ENCODE measurements around the gene AQP1. TPM values are rescaled to one million over a fixed set of nuclear protein-coding genes. Genes with fewer than 3 reads are reported as not detected.

The AQP1 gene
- total and polyA plus RNA-seq, 3 donors from 2014 or later = 15.2 to 55.8 (median 28.1) TPM

GRCh38 chr7:30901856-30902255, 9.8 kb upstream of the AQP1 start:
- intact Hi-C loops (cut with DNase I; ENCODE audit: low total_unique reads) = no loop called here
- TF ChIP-seq, protein P1, sequence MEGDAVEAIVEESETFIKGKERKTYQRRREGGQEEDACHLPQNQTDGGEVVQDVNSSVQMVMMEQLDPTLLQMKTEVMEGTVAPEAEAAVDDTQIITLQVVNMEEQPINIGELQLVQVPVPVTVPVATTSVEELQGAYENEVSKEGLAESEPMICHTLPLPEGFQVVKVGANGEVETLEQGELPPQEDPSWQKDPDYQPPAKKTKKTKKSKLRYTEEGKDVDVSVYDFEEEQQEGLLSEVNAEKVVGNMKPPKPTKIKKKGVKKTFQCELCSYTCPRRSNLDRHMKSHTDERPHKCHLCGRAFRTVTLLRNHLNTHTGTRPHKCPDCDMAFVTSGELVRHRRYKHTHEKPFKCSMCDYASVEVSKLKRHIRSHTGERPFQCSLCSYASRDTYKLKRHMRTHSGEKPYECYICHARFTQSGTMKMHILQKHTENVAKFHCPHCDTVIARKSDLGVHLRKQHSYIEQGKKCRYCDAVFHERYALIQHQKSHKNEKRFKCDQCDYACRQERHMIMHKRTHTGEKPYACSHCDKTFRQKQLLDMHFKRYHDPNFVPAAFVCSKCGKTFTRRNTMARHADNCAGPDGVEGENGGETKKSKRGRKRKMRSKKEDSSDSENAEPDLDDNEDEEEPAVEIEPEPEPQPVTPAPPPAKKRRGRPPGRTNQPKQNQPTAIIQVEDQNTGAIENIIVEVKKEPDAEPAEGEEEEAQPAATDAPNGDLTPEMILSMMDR (IDR thresholded peaks at IDR 0.05) = no peak
- TF ChIP-seq POLR2A (IDR thresholded peaks at IDR 0.05) = no peak
- H3K36me3 ChIP-seq (ENCODE audit: low read depth, missing control alignments) = no peaks in the 10 kb centered on the region
- no peaks in the 10 kb centered on the region for H3K9me3 ChIP-seq
- WGBS, 2 donors = 75 to 93% methylated on average over 2 of the region's 2 CpGs
- H3K27me3 ChIP-seq = no peaks in the 10 kb centered on the region
- H3K4me1 ChIP-seq = peaks cover 31% of the 10 kb centered on the region
- no peak overlapping the region for H3K4me3 ChIP-seq
- DNase-seq = no peak
- no peak overlapping the region for H3K27ac ChIP-seq

DNA sequence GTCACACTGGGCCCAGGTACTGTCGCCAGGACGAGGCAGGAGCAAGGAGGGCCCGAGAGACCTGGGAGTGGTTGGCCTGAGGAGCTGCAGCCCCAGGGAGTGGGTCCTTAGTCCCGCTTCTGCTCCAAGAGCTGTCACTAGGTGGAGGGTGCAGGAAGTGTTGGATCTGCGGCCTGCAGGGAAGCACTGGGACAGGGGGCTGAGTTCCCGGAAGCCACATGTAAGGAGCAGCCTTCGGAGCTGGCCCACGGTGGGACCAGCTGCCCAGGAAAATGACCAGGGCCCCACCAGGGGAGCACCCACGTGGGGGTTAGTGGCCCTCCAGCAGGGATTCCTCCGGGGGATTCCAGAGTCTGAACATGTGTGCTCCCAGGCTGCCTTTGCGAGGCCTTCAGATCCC, 9.2 kb upstream of the AQP1 start:
- TF ChIP-seq, protein P1 (IDR thresholded peaks at IDR 0.05) = no peak
- no peak for TF ChIP-seq POLR2A (IDR thresholded peaks at IDR 0.05)
- no peak overlapping the region for H3K4me3 ChIP-seq
- H3K27ac ChIP-seq = no peak overlapping the region
- no peak for DNase-seq
- H3K4me1 ChIP-seq = peaks cover 26% of the 10 kb centered on the region
- H3K9me3 ChIP-seq = no peaks in the 10 kb centered on the region
- H3K36me3 ChIP-seq (ENCODE audit: low read depth, missing control alignments) = no peaks in the 10 kb centered on the region
- intact Hi-C loops (cut with DNase I; ENCODE audit: low total_unique reads) = no loop called here
- no peaks in the 10 kb centered on the region for H3K27me3 ChIP-seq
- 93 to 100% methylated on average over 8 to 11 of the region's 11 CpGs for WGBS, 2 donors

GRCh38 chr7:30903146-30903545, 8.5 kb upstream of the AQP1 start:
- no peak for DNase-seq
- H3K9me3 ChIP-seq = no peaks in the 10 kb centered on the region
- H3K36me3 ChIP-seq (ENCODE audit: low read depth, missing control alignments) = no peaks in the 10 kb centered on the region
- H3K27me3 ChIP-seq = no peaks in the 10 kb centered on the region
- H3K4me3 ChIP-seq = no peak overlapping the region
- 80 to 95% methylated on average over 5 to 8 of the region's 8 CpGs for WGBS, 2 donors
- intact Hi-C loops (cut with DNase I; ENCODE audit: low total_unique reads) = no loop called here
- peaks cover 19% of the 10 kb centered on the region for H3K4me1 ChIP-seq
- TF ChIP-seq, protein P1 (IDR thresholded peaks at IDR 0.05) = no peak
- no peak for TF ChIP-seq POLR2A (IDR thresholded peaks at IDR 0.05)
- H3K27ac ChIP-seq = no peak overlapping the region

DNA sequence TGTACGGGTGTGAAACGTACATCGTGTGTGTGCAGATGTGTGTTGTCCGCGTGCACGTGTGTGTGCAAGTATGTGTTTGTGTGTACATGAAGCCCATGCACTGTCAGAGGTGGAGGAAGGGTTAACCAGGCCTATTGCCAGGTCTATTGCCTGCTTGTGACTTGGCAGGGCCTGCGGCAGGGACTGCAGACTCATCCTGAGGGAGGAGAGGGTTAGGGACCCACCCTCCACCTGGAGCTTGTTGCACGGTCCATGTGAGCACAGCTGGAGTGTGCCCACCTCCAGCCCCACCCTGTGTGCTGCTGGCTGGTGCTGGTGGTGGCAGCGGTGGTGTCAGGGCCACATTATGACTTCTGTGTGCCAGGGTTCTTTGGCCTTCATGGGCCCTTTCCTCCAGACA, 7.1 kb upstream of the AQP1 start:
- intact Hi-C loops (cut with DNase I; ENCODE audit: low total_unique reads) = no loop called here
- Histone ChIP-seq H3K27ac (no peak overlapping the region), H3K9me3 (no peaks in the 10 kb centered on the region), H3K4me1 (peaks cover 11% of the 10 kb centered on the region), H3K27me3 (no peaks in the 10 kb centered on the region), H3K36me3 (ENCODE audit: low read depth, missing control alignments) (no peaks in the 10 kb centered on the region), H3K4me3 (no peak overlapping the region)
- 85 to 93% methylated on average over 9 of the region's 9 CpGs for WGBS, 2 donors
- TF ChIP-seq, protein P1 (IDR thresholded peaks at IDR 0.05) = no peak
- no peak for TF ChIP-seq POLR2A (IDR thresholded peaks at IDR 0.05)
- no peak for DNase-seq

Measured in testis (tissue), 3 donors.